HEK293T (cell line): ENCODE results near the gene RNF227.

ENCODE experiments used
- ARNT ChIP-seq: fragments of 450-650 bp; IDR thresholded peaks from 2 replicates; pipeline ENCODE4 v1.6.1; 2017; ENCODE audit warnings: mild to moderate bottlenecking
- BHLHE40 ChIP-seq: fragments of 450-650 bp; IDR thresholded peaks from 2 replicates; pipeline ENCODE4 v1.6.1; 2016; ENCODE audit warnings: mild to moderate bottlenecking, moderate library complexity, borderline replicate concordance
- ELF4 ChIP-seq: fragments of 450-650 bp; IDR thresholded peaks from 2 replicates; pipeline ENCODE4 v1.6.1; 2017; ENCODE audit warnings: antibody characterized with exemption
- FOXA1 ChIP-seq: fragments of 450-650 bp; IDR thresholded peaks from 2 replicates; pipeline ENCODE4 v1.6.1; 2016; ENCODE audit warnings: mild to moderate bottlenecking
- FOXK2 ChIP-seq: fragments of 450-650 bp; IDR thresholded peaks from 2 replicates; pipeline ENCODE4 v1.6.1; 2016; ENCODE audit warnings: mild to moderate bottlenecking
- FOXM1 ChIP-seq: fragments of 450-650 bp; IDR thresholded peaks from 2 replicates; pipeline ENCODE4 v1.6.1; 2017; ENCODE audit warnings: mild to moderate bottlenecking, borderline replicate concordance
- HDGF ChIP-seq: fragments of 450-650 bp; IDR thresholded peaks from 2 replicates; pipeline ENCODE4 v1.6.1; 2017; ENCODE audit warnings: antibody characterized with exemption, borderline replicate concordance
- L3MBTL2 ChIP-seq: fragments of 450-650 bp; conservative IDR thresholded peaks from 2 replicates; pipeline ENCODE4 v1.6.1; 2016; ENCODE audit warnings: mild to moderate bottlenecking
- LEF1 ChIP-seq: fragments of 450-650 bp; IDR thresholded peaks from 2 replicates; pipeline ENCODE4 v1.6.1; 2017; ENCODE audit warnings: mild to moderate bottlenecking, borderline replicate concordance
- SP1 ChIP-seq: fragments of 450-650 bp; IDR thresholded peaks from 2 replicates; pipeline ENCODE4 v1.6.1; 2017
- SUZ12 ChIP-seq: fragments of 450-650 bp; IDR thresholded peaks from 2 replicates; pipeline ENCODE4 v1.6.1; 2016; ENCODE audit warnings: mild to moderate bottlenecking
- TARDBP ChIP-seq: fragments of 450-650 bp; IDR thresholded peaks from 2 replicates; pipeline ENCODE4 v1.6.1; 2016
- ZNF384 ChIP-seq: fragments of 450-650 bp; IDR thresholded peaks from 2 replicates; pipeline ENCODE4 v1.6.1; 2016
- TF ChIP-seq, protein P1 (sequence below): fragments of 450-650 bp; IDR thresholded peaks from 2 replicates; pipeline ENCODE4 v1.6.1; 2016

DNA sequence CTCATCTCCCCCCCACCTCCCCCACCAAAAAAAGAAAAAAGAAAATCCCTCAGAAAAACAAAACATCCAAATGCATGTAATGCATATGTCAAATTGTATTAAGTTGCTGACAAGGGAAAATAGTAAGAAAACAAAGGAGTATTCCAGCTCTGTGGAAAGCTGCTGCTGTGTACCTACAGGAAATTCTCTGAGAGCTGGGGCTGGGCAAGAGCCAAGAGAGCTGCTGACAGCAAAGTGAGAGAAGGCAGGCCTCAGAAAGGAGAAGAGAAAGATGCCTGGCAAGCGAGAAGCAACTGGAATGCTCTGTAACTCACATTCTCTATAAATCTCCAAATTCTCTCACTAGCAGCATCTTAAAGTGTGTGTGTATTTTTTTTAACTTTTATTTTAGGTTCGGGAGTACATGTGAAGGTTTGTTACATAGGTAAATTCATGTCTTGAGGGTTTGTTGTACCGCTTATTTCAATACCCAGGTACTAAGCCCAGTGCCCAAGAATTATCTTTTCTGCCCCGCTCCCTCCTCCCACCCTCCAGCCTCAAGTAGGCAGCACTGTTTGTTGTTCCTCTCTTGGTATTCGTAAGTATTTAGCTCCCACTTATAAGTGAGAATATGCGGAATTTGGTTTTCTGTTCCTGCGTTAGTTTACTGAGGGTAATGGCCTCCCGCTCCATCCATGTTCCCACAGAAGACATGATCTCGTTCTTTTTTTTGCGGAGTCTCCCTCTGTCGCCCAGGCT, 40.3 kb upstream of the RNF227 start:
- TF ChIP-seq ARNT (no peak), FOXM1 (no peak), FOXK2 (no peak), TARDBP (no peak), SP1 (no peak), L3MBTL2 (no peak), ZNF384 (no peak), BHLHE40 (no peak), ELF4 (no peak), HDGF (no peak), FOXA1 (no peak), SUZ12 (no peak), LEF1 (no peak)
- TF ChIP-seq, protein P1, sequence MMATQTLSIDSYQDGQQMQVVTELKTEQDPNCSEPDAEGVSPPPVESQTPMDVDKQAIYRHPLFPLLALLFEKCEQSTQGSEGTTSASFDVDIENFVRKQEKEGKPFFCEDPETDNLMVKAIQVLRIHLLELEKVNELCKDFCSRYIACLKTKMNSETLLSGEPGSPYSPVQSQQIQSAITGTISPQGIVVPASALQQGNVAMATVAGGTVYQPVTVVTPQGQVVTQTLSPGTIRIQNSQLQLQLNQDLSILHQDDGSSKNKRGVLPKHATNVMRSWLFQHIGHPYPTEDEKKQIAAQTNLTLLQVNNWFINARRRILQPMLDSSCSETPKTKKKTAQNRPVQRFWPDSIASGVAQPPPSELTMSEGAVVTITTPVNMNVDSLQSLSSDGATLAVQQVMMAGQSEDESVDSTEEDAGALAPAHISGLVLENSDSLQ, result no peak
